Measurements from ENCODE around the gene EXOC7.

The EXOC7 gene

GRCh38 chr17:76119409-76120371, 16.1 kb upstream of the EXOC7 start:
- no peak for DNase-seq

GRCh38 chr17:76115138-76115754, 11.7 kb upstream of the EXOC7 start:
- no peak for DNase-seq

GRCh38 chr17:76111956-76112355, 8.4 kb upstream of the EXOC7 start:
- DNase-seq = no peak

- no peak for DNase-seq
These were observed 3.9 kb upstream of the EXOC7 start for GRCh38 chr17:76107509-76107908.

- DNase-seq = no peak
These were observed 3.1 kb upstream of the EXOC7 start for GRCh38 chr17:76106703-76107102.

- no peak for DNase-seq
These were observed 1.3 kb upstream of the EXOC7 start for GRCh38 chr17:76104896-76105231.

- no peak for DNase-seq
These were observed 731 bp upstream of the EXOC7 start for GRCh38 chr17:76104140-76104895.

GRCh38 chr17:76102944-76103273, 678 bp downstream of the EXOC7 start:
- no peak for DNase-seq

GRCh38 chr17:76097716-76098295, 5.8 kb downstream of the EXOC7 start:
- DNase-seq = no peak

GRCh38 chr17:76095943-76096342, 7.6 kb downstream of the EXOC7 start:
- no peak for DNase-seq

GRCh38 chr17:76094046-76094445, 9.5 kb downstream of the EXOC7 start:
- DNase-seq = no peak

GRCh38 chr17:76092526-76093413, 10.8 kb downstream of the EXOC7 start:
- no peak for DNase-seq

- no peak for DNase-seq
These were observed 11.9 kb downstream of the EXOC7 start for GRCh38 chr17:76091526-76092286.

- DNase-seq = no peak
These were observed 13.0 kb downstream of the EXOC7 start for GRCh38 chr17:76090517-76091129.

GRCh38 chr17:76089680-76090516, 13.7 kb downstream of the EXOC7 start:
- DNase-seq = no peak

- no peak for DNase-seq
These were observed 14.6 kb downstream of the EXOC7 start for GRCh38 chr17:76088868-76089576.

- DNase-seq = no peak
These were observed 15.3 kb downstream of the EXOC7 start for GRCh38 chr17:76088041-76088867.

GRCh38 chr17:76087531-76087930, 16.1 kb downstream of the EXOC7 start:
- DNase-seq = no peak

- DNase-seq = no peak
These were observed 17.2 kb downstream of the EXOC7 start for GRCh38 chr17:76086384-76086783.

Measured in cortex of kidney (tissue), 1 donor.